ENCODE data around the gene FILIP1L.

GRCh38 chr3:99899603-99900002 is 214.7 kb downstream of the FILIP1L start:
- TF ChIP-seq CTCF (IDR thresholded peaks at IDR 0.05) (no peak), POLR2A (IDR thresholded peaks at IDR 0.05) (no peak)
